H1 (cell line): ENCODE measurements around the gene ANKRD40.

ENCODE experiments used
- BACH1 ChIP-seq: IDR thresholded peaks from 2 replicates; pipeline ENCODE4 v1.6.1; 2012; ENCODE audit warnings: low read length, improper control_type of control experiment
- CTCF ChIP-seq, 3 experiments: IDR thresholded peaks; 1 replicate in 2 of 3; 2 replicates in 1 of 3; pipeline versions ENCODE4 v1.5.1 to v1.6.1; 2011; ENCODE audit warnings: low read length in 3 of 3, mild to moderate bottlenecking in 3 of 3, inconsistent platforms in 2 of 3, low read depth in 1 of 3, moderate library complexity in 1 of 3; ENCODE audit not compliant: insufficient read depth in 1 of 3; ENCODE audit errors: control extremely low read depth in 1 of 3
- FOSL1 ChIP-seq: IDR thresholded peaks from 2 replicates; pipeline ENCODE4 v1.6.1; 2011; ENCODE audit warnings: mild to moderate bottlenecking, low read depth, low read length, moderate library complexity; ENCODE audit not compliant: insufficient read depth
- HDAC2 ChIP-seq, 2 experiments: fragments of 300-600 bp in 1 of 2; sonication (generic) in 1 of 2; IDR thresholded peaks; 2 replicates each; pipeline ENCODE4 v1.6.1; 2011 to 2012; ENCODE audit warnings: low read depth in 2 of 2, low read length in 2 of 2, mild to moderate bottlenecking in 2 of 2, moderate library complexity in 2 of 2, borderline replicate concordance in 1 of 2, inconsistent platforms in 1 of 2
- KDM5A ChIP-seq: fragments of 200-600 bp; IDR thresholded peaks from 2 replicates; pipeline ENCODE4 v1.7.1; 2012; ENCODE audit warnings: mild to moderate bottlenecking, low read length, inconsistent platforms, mixed read lengths
- NANOG ChIP-seq: IDR thresholded peaks from 2 replicates; pipeline ENCODE4 v1.6.1; 2011; ENCODE audit warnings: low read length, low read depth, mild to moderate bottlenecking, inconsistent platforms; ENCODE audit not compliant: insufficient read depth, poor library complexity, severe bottlenecking
- POLR2A ChIP-seq, 2 experiments: IDR thresholded peaks; 1 replicate in 1 of 2; 2 replicates in 1 of 2; pipeline ENCODE4 v1.6.1; 2011; ENCODE audit warnings: low read depth in 2 of 2, low read length in 2 of 2, mild to moderate bottlenecking in 2 of 2; ENCODE audit errors: control extremely low read depth in 1 of 2
- RFX5 ChIP-seq: IDR thresholded peaks from 2 replicates; pipeline ENCODE4 v1.6.1; 2011; ENCODE audit warnings: low read depth, low read length, improper control_type of control experiment, borderline replicate concordance
- TCF12 ChIP-seq: IDR thresholded peaks from 2 replicates; pipeline ENCODE4 v1.6.1; 2011; ENCODE audit warnings: low read depth, mild to moderate bottlenecking, low read length

DNA sequence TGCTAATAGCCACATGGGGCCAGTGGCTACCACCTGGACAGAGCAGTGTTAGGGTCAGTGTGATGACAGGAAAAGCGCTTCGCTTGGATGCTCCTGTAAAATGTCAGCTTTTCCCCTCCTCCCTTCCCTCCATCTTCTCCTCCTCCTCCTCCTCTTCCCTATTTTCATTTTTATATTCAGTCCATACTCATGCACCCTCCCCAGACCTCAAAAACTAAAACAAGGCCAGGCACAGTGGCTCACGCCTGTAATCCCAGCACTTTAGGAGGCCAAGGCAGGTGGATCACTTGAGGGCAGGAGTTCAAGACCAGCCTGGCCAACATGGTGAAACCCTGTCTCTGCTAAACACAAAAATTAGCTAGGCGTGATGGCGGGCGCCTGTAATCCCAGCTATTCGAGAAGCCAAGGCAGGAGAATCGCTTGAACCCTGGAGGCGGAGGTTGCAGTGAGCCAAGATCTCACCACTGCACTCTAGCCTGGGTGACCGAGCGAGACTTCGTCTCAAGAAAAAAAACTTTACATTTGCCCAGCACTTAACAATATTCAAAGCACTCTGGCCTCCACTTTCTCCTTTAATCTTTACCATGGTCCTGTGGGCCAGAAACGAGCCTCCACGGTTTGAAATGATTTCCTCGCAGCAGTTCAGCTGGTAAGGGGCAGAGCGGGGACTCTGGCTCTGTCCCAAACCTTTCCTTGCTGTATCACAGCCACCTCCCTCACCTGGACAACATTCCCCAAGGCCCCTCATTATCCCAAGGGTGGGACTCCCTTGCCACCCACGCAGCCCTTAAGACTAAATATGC is 21.8 kb downstream of the ANKRD40 start:
- TF ChIP-seq POLR2A (IDR thresholded peaks at IDR 0.05; ENCODE audit: control extremely low read depth in 1 of 2, low read depth in 2 of 2, low read length in 2 of 2) = no peak
- TF ChIP-seq NANOG = no peak
- TF ChIP-seq HDAC2 (IDR thresholded peaks at IDR 0.05; ENCODE audit: borderline replicate concordance in 1 of 2, low read depth in 2 of 2, low read length in 2 of 2) = no peak
- no peak for TF ChIP-seq FOSL1
- TF ChIP-seq CTCF (IDR thresholded peaks at IDR 0.05; ENCODE audit: control extremely low read depth in 1 of 3, insufficient read depth in 1 of 3, low read depth in 1 of 3, low read length in 3 of 3) = no peak
- no peak for TF ChIP-seq KDM5A
- no peak for TF ChIP-seq RFX5
- TF ChIP-seq TCF12 = no peak
- no peak for TF ChIP-seq BACH1
